HG03575 (cell line): Measurements from ENCODE around the gene TTC36.
"Not testable (repeated sequence)": the region's sequence is repeated elsewhere in the genome, so short reads cannot be mapped to it uniquely, and the experiment has no call there.

Experiments used
- ATAC-seq: cut with Tn5 transposase; IDR thresholded peaks from one replicate; pipeline ENCODE4 v1.9.1; 2021; ENCODE audit not compliant: unreplicated experiment, insufficient number of reproducible peaks, low FRiP score; ENCODE audit errors: extremely low read depth

The TTC36 gene

GRCh38 chr11:118530683-118531596 lies 3.7 kb downstream of the TTC36 start, which contains the start of gene TMEM25:
TSS of gene TMEM25 (plus strand) at chr11:118531192. CDS start at chr11:118531802, 610 bp downstream.
- ATAC-seq, result no peak

- no peak for ATAC-seq
Observed at GRCh38 chr11:118531597-118532084, 4.4 kb downstream of the TTC36 start.

GRCh38 chr11:118532091-118532490 lies 4.8 kb downstream of the TTC36 start:
- no peak for ATAC-seq

DNA sequence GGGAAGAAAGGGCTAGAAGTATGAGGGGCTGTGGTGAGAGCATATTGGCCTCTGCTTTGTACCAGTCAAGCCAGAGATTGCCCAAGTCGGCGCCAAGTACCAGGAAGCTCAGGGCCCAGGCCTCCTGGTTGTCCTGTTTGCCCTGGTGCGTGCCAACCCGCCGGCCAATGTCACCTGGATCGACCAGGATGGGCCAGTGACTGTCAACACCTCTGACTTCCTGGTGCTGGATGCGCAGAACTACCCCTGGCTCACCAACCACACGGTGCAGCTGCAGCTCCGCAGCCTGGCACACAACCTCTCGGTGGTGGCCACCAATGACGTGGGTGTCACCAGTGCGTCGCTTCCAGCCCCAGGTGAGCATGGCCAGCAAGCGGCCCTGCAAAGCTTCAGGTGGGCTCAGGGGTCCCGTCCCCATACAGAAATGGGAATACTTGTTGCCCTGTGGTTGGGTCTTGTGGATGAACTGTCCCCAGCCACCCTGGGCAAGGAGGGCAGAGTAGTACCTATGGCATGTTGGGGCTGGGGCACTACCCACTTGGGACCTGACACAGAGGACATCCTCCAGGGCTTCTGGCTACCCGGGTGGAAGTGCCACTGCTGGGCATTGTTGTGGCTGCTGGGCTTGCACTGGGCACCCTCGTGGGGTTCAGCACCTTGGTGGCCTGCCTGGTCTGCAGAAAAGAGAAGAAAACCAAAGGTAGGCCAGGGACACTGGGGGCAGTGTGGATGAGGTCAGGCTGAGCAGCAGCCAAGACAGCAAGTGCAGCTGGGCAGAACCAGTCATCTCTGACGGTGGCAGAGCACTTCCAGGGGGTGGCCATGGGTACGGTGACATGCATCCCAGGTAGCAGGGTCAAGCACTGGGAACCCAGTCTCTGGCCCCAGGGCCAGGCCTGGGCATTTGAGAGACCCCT lies 5.8 kb downstream of the TTC36 start:
- ATAC-seq, result no peak

DNA sequence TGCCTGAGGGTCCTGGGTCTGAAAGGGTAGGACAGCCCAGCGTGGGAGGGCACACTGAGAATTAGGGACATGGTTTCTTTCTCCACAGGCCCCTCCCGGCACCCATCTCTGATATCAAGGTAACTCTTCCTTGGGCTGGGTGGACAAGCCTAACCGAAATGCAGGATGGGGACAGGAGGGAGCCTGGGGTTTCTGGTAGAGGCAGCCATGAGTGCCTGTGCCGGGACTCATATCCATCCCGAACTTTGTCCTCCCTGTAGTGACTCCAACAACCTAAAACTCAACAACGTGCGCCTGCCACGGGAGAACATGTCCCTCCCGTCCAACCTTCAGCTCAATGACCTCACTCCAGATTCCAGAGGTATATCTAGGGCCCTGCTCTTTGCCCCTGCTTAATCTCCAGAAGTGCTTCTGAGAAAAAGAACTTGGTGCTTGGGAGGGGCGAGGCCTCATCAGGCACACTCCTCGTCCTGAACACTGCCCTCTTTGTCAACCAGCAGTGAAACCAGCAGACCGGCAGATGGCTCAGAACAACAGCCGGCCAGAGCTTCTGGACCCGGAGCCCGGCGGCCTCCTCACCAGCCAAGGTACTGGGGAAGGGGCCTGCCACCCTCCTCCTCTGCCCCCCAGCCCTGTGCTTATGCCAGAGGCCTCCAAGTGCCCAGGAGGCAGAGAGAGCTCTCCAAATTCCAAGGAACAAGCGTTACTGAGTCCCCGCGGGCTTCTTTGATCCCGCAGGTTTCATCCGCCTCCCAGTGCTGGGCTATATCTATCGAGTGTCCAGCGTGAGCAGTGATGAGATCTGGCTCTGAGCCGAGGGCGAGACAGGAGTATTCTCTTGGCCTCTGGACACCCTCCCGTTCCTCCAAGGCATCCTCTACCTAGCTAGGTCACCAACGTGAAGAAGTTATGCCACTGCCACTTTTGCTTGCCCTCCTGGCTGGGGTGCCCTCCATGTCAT lies 6.8 kb downstream of the TTC36 start:
- no peak for ATAC-seq

DNA sequence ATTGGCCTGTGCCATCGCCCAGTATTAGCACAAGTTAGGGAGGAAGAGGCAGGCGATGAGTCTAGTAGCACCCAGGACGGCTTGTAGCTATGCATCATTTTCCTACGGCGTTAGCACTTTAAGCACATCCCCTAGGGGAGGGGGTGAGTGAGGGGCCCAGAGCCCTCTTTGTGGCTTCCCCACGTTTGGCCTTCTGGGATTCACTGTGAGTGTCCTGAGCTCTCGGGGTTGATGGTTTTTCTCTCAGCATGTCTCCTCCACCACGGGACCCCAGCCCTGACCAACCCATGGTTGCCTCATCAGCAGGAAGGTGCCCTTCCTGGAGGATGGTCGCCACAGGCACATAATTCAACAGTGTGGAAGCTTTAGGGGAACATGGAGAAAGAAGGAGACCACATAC lies 8.0 kb downstream of the TTC36 start:
- ATAC-seq, result no peak

DNA sequence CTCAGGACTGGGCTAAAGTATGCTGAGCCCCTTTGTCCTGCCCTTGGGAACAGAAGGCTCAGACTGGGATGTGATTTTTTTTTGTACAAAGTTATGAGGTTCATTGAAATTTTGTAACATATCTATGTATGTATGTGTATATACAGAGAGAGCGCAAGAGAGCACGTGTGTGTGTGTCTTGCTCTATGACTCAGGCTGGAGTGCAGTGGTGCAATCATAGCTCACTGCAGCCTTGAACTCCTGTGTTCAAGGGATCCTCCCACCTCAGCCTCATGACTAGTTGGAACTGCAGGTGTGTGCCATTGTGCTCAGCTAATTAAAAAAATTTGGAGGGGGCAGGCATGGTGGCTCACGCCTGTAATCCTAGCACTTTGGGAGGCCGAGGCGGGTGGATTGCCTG lies 9.5 kb downstream of the TTC36 start:
- no peak for ATAC-seq

DNA sequence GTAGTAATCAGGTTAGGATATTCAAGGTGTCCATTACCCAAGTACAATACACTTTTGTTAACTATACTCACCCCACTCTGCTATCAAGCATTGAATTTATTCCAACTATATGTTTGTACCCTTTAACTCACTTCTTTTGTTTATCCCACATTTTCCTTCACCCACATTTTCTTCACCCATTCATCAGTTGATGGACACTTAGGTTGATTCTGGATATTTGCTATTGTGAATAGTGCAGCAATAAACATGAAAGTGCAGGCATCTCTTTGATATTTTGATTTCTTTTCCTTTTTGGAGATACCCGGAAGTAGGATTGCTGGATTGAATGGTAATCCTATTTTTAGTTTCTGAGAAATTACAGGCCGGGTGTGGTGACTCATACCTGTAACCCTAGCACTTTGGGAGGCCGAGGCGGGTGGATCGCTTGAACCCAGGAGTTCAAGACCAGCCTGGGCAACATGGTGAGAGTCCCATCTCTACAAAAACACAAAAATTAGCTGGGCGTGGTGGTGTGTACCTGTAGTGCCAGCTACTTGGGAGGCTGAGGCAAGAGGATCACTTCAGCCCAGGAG lies 10.2 kb downstream of the TTC36 start:
- no peak for ATAC-seq

DNA sequence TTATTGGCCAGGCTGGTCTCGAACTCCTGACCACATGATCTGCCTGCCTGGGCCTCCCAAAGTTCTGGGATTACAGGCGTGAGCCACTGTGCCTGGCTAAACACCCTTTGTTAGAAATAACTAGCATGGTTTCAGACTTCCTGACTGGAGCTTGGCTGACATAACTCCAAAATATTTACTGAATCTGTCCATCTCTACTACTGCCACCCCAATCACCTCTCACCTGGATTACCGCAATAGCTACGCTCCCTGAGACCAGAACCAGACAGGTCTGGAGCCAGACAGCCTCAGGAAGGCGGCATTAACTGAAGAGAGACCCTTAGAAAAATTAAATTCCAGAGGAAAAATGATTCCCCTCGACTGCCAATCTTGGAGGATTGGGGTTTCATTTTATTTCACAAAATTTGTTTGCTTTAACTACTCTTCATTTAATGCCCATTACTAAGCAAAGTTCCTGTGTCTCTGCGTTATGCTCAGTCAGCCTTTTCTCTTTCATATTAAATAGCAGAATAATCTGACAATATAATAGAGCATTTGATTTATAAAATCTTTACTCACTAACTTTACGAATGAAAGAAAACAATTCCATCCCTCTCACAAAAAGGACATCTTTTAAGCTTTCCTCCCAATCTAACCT lies 16.9 kb downstream of the TTC36 start:
- no peak for ATAC-seq

DNA sequence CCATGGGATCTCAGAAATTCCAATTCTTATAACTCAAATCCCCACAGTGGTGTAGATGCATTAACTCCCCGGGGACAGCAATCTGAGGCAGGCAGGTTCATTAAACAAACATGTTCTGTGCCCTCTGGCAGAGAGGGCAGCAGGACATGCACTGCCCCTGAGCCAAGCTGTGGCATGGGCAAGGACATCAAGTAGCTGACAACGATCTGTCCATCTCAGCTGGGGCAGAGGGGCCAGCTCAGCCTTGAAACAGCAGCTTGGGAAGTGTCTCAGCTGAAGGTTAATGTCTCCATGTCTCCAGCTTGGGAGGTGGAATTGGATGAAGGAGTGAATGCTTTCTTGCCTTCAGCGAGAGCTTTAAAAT lies 17.4 kb downstream of the TTC36 start:
- ATAC-seq, result no peak

DNA sequence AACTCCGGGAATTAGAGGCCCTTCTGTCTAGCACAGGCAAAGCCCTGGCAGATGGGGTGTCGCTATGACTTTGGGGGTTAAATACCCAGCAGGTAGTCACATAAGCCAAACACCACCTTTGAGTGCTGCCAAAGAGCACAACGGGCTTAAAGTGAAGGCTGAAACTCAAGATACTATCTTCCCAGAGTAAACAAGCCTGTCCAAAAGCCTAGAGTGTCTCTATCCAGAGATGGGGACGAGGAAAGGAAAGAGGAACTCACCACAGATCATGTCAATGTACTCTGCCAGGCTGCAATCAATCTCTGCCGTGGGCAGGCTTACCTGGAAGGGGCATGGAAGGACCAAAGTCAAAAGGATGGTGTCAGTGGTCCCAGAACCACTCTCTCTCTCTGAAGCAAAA lies 18.3 kb downstream of the TTC36 start:
- no peak for ATAC-seq

- ATAC-seq, result no peak
Observed at GRCh38 chr11:118547132-118547531, 19.9 kb downstream of the TTC36 start.

- no peak for ATAC-seq
Observed at GRCh38 chr11:118552341-118552740, 25.1 kb downstream of the TTC36 start.

DNA sequence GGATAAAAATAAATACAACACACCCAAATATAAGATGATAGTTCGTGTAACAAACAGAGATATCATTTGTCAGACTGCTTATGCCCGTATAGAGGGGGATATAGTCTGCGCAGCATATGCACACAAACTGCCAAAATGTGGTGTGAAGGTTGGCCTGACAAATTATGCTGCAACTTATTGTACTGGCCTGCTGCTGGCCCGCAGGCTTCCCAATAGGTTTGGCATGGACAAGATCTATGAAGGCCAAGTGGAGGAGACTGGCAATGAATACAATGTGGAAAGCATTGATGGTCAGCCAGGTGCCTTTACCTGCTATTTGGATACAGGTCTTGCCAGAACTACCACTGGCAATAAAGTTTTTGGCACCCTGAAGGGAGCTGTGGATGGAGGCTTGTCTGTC lies 33.5 kb downstream of the TTC36 start:
- ATAC-seq, result no peak

- ATAC-seq, result no peak
Observed at GRCh38 chr11:118565051-118565450, 37.8 kb downstream of the TTC36 start.

DNA sequence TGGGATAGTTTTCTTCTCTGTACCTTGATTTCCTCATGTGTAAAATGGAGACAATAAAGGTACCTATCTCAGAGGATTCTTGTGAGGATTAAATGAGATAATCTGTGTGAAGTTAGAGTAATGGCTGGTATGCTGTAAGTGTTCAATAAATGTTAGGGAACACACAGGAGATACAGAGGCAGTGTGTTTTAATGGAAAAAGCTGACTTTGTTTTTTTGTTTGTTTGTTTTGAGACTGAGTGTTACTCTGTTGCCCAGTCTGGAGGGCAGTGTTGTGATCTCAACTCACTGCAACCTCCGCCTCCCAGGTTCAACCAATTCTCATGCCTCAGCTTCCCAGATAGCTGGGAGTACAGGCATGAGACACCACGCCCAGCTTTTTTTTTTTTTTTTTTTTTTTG lies 42.4 kb downstream of the TTC36 start:
- no peak for ATAC-seq

DNA sequence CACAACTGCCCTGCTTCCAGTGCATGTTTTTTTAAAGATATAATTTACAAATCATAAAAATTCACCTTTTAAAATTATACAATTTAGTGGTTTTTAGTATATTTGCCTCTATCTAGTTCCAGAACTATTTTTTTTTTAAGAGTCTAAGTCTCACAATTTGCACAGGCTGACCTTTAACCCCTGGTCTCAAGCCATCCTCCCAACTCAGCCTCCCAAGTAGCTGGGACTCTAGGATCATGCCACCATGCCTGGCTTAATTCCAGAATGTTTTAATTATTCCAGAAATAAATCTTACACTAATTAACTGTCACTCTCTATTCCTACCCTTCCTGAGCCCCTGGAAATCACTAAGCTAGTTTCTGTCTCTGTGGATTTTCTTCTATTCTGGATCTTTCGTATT lies 43.5 kb downstream of the TTC36 start:
- ATAC-seq, result no peak

DNA sequence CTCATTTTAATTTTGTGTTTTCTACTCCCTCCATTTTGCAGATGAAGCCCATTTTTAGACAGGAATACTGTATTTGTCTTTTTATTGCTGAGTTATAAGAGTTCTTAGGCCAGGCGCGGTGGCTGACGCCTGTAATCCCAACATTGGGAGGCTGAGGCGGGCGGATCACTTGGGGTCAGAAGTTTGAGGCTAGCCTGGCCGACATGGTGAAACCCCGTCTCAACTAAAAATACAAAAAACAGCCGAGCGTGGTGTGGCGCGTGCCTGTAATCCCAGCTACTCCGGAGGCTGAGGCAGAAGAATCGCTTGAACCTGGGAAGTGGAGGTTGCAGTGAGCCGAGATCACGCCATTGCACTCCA lies 44.4 kb downstream of the TTC36 start:
- ATAC-seq, result not testable (repeated sequence)
